Endothelial cell of umbilical vein (primary cell): ENCODE measurements around the gene CMSS1. TPM values are rescaled to one million over a fixed set of nuclear protein-coding genes. Genes with fewer than 3 reads are reported as not detected.

Experiments
- BruUV-seq: library from RNA; stranded (reverse); fragments of 400-500 nt; replicated peaks from 2 replicates; lab custom pipeline; 2021; lab: Mats Ljungman, UMichigan
- CTCF ChIA-PET: fragments of 300-600, 350-600 bp; sonication (Branson Sonifier 250); formaldehyde crosslinking; loops from one replicate; lab custom pipeline; 2021; ENCODE audit warnings: antibody characterized with exemption, inconsistent platforms; lab: Charles Lee
- POLR2A ChIA-PET: fragments of 300-600, 350-600 bp; sonication (Branson Sonifier 250); formaldehyde crosslinking; loops from one replicate; lab custom pipeline; 2021; ENCODE audit warnings: antibody characterized with exemption, inconsistent platforms; lab: Charles Lee
- DNase-seq: peaks from one replicate; pipeline ENCODE4 v3.0.0-alpha.2; 2011; ENCODE audit warnings: low read depth, low spot score
- FAIRE-seq: peaks from 2 replicates; lab custom pipeline; 2011; peaks lifted over from hg19 to GRCh38; lab: Jason Lieb, UNC
- H2AFZ ChIP-seq: 2 replicates; pipeline ENCODE4 v1.6.0; 2012; ENCODE audit warnings: low read depth, low read length, control low read depth, inconsistent platforms
- H3K27ac ChIP-seq: 2 replicates; pipeline ENCODE4 v1.5.1; 2011; ENCODE audit warnings: low read depth, mild to moderate bottlenecking, control low read depth, low read length, moderate library complexity; ENCODE audit not compliant: insufficient read depth
- H3K27me3 ChIP-seq, 2 experiments: 2 replicates each; pipeline versions ENCODE4 v1.6.0 to v1.6.1; 2011; ENCODE audit warnings: low read length in 2 of 2, mixed read lengths in 1 of 2; ENCODE audit not compliant: control insufficient read depth in 2 of 2, insufficient read depth in 2 of 2
- H3K36me3 ChIP-seq, 2 experiments: 2 replicates in 1 of 2; 3 replicates in 1 of 2; pipeline ENCODE4 v1.5.1; 2011; ENCODE audit warnings: low read length in 2 of 2, mild to moderate bottlenecking in 1 of 2, moderate library complexity in 1 of 2; ENCODE audit not compliant: control insufficient read depth in 2 of 2, insufficient read depth in 2 of 2; ENCODE audit errors: extremely low read depth in 1 of 2
- H3K4me1 ChIP-seq: 3 replicates; pipeline ENCODE4 v1.5.1; 2011; ENCODE audit warnings: mild to moderate bottlenecking, low read length; ENCODE audit not compliant: control insufficient read depth, insufficient read depth; ENCODE audit errors: extremely low read depth
- H3K4me2 ChIP-seq: 2 replicates; pipeline ENCODE4 v1.6.1; 2011; ENCODE audit warnings: low read length, control low read depth, mixed read lengths; ENCODE audit not compliant: insufficient read depth
- H3K4me3 ChIP-seq, 3 experiments: fragments of 200-600 bp in 1 of 3; sonication (generic), shearing (Covaris generic) in 1 of 3; replicated peaks in 1 of 3; 2 replicates each; pipeline ENCODE4 v1.5.1; 2011 to 2016; ENCODE audit warnings: control low read depth in 3 of 3, low read length in 3 of 3, mild to moderate bottlenecking in 2 of 3, inconsistent platforms in 1 of 3, low read depth in 1 of 3, moderate library complexity in 1 of 3; ENCODE audit not compliant: insufficient read depth in 1 of 3
- H3K79me2 ChIP-seq: 2 replicates; pipeline ENCODE4 v1.6.0; 2012; ENCODE audit warnings: low read length, inconsistent platforms; ENCODE audit not compliant: control insufficient read depth, insufficient read depth
- H3K9ac ChIP-seq: replicated peaks from 2 replicates; pipeline ENCODE3; 2011; ENCODE audit warnings: low read length, control low read depth; ENCODE audit not compliant: insufficient read depth; ENCODE audit errors: extremely low read depth
- H3K9me1 ChIP-seq: replicated peaks from 3 replicates; pipeline ENCODE4 v1.6.0; 2011; ENCODE audit warnings: mild to moderate bottlenecking, low read length; ENCODE audit not compliant: control insufficient read depth, insufficient read depth; ENCODE audit errors: extremely low read depth
- H3K9me3 ChIP-seq: replicated peaks from 2 replicates; pipeline ENCODE4 v1.5.1; 2012; ENCODE audit warnings: low read length, inconsistent platforms; ENCODE audit not compliant: control insufficient read depth, insufficient read depth
- H4K20me1 ChIP-seq: replicated peaks from 2 replicates; pipeline ENCODE3; 2011; ENCODE audit warnings: mild to moderate bottlenecking, low read length; ENCODE audit not compliant: control insufficient read depth, insufficient read depth; ENCODE audit errors: extremely low read depth
- CTCF ChIP-seq, 2 donors: IDR thresholded peaks; 1 replicate in 1 of 2; 2 replicates in 1 of 2; pipeline ENCODE4 v1.5.1; 2011; ENCODE audit warnings: low read length in 2 of 2, mild to moderate bottlenecking in 2 of 2, moderate library complexity in 2 of 2, control low read depth in 1 of 2, inconsistent platforms in 1 of 2, low read depth in 1 of 2; ENCODE audit not compliant: insufficient read depth in 1 of 2; ENCODE audit errors: extremely low read depth in 1 of 2
- EZH2 ChIP-seq: IDR thresholded peaks from 2 replicates; pipeline ENCODE4 v1.6.1; 2012; ENCODE audit warnings: borderline replicate concordance, low read depth, mild to moderate bottlenecking, moderate library complexity, low read length, inconsistent platforms; ENCODE audit not compliant: severe bottlenecking
- FOS ChIP-seq: IDR thresholded peaks from 2 replicates; pipeline ENCODE4 v1.6.1; 2011; ENCODE audit warnings: mild to moderate bottlenecking, low read length, moderate library complexity, borderline replicate concordance; ENCODE audit not compliant: insufficient read depth
- GATA2 ChIP-seq: IDR thresholded peaks from 2 replicates; pipeline ENCODE4 v1.7.0; 2011; ENCODE audit warnings: low read depth, mild to moderate bottlenecking, moderate library complexity, mixed read lengths, low read length; ENCODE audit not compliant: insufficient read length, insufficient read depth
- JUN ChIP-seq: IDR thresholded peaks from 2 replicates; pipeline ENCODE4 v1.6.1; 2011; ENCODE audit warnings: borderline replicate concordance, low read depth; ENCODE audit not compliant: insufficient read length, insufficient read depth
- MAX ChIP-seq: IDR thresholded peaks from 2 replicates; pipeline ENCODE4 v1.6.1; 2011; ENCODE audit not compliant: insufficient read depth, insufficient read length
- MYC ChIP-seq: IDR thresholded peaks from one replicate; pipeline ENCODE4 v1.6.1; 2011; ENCODE audit warnings: mild to moderate bottlenecking, low read depth, low read length
- POLR2A ChIP-seq: IDR thresholded peaks from 2 replicates; pipeline ENCODE4 v1.6.1; 2012; ENCODE audit warnings: low read depth, mild to moderate bottlenecking, control low read depth, low read length
- POLR2AphosphoS5 ChIP-seq: IDR thresholded peaks from 2 replicates; pipeline ENCODE4 v1.6.1; 2012; ENCODE audit warnings: low read depth, mild to moderate bottlenecking, control low read depth, low read length, moderate library complexity; ENCODE audit not compliant: insufficient read depth
- dilution Hi-C: fragments of 300-500 bp; cut with MboI; formaldehyde crosslinking; loops from one replicate; pipeline ENCODE4 v1.15.0; 2019; ENCODE audit warnings: low sequenced_read_pairs; ENCODE audit not compliant: extremely low pct_ligation_motif_present
- intact Hi-C: fragments of 100-400 bp; cut with micrococcal nuclease; formaldehyde crosslinking; loops from one replicate; pipeline ENCODE4 v1.10.0; 2022
- polyA plus RNA-seq, 4 experiments: library from polyadenylated mRNA; depleted of rRNA in 3 of 4; stranded (reverse) in 3 of 4; unstranded in 1 of 4; fragments of >200 nt; gene quantifications; 2 replicates each; pipeline versions ENCODE4 v1.2.1 to v1.2.3, GENCODE V29; 2011 to 2012; ENCODE audit warnings: missing spikeins in 1 of 4
- total RNA-seq: library from RNA; stranded (reverse); gene quantifications from 2 replicates; pipeline ENCODE4 v1.2.3, GENCODE V29; 2021

The CMSS1 gene
- total and polyA plus RNA-seq, 2 donors (not counting 3 experiments of a cell fraction or from before 2014, with no cell fraction given): 9.7 to 60.6 TPM

- Histone ChIP-seq H3K27me3 (no peaks in the 10 kb centered on the region), H3K36me3 (no peaks in the 10 kb centered on the region), H3K9me1 (no peaks in the 10 kb centered on the region), H3K79me2 (no peaks in the 10 kb centered on the region), H2AFZ (no peak overlapping the region), H3K4me1 (no peaks in the 10 kb centered on the region), H3K4me2 (no peak overlapping the region), H3K9ac (no peak overlapping the region), H3K27ac (no peak overlapping the region), H4K20me1 (no peaks in the 10 kb centered on the region), H3K9me3 (no peaks in the 10 kb centered on the region), H3K4me3 (no peak overlapping the region)
- TF ChIP-seq MAX (no peak), CTCF (IDR thresholded peaks at IDR 0.05; ENCODE audit: extremely low read depth in 1 of 2, insufficient read depth in 1 of 2, low read depth in 1 of 2, low read length in 2 of 2) (no peak), MYC (no peak), POLR2AphosphoS5 (no peak), FOS (no peak), EZH2 (no peak), GATA2 (no peak), JUN (no peak), POLR2A (no peak)
- BruUV-seq: no TSS peak
- ChIA-PET POLR2A (no interaction called here), CTCF (no interaction called here)
- intact Hi-C loops: no loop called here
- dilution Hi-C loops: no loop called here
- no peak for FAIRE-seq
- DNase-seq: no peak
Measured at GRCh38 chr3:100141586-100141985, 323.9 kb downstream of the CMSS1 start.
